Neural cell (in vitro differentiated cells): ENCODE data around the gene DRD5. TPM values are rescaled to one million over a fixed set of nuclear protein-coding genes. Genes with fewer than 3 reads are reported as not detected.

Source experiments
- H2AFZ ChIP-seq: fragments of 200-600, 300-800 bp; sonication (generic), shearing (Covaris generic); 2 replicates; pipeline ENCODE4 v1.6.0; 2014; ENCODE audit warnings: low read depth, mild to moderate bottlenecking, antibody characterized with exemption, low read length, moderate library complexity
- H3F3A ChIP-seq: fragments of 200-600 bp; shearing (Covaris generic); 2 replicates; pipeline ENCODE4 v1.6.1; 2016; ENCODE audit warnings: mild to moderate bottlenecking, moderate library complexity, mixed read lengths, antibody characterized with exemption, low read length; ENCODE audit not compliant: insufficient read depth, poor library complexity, severe bottlenecking
- H3K27ac ChIP-seq: fragments of 200-600, 300-800 bp; sonication (generic), shearing (Covaris generic); 2 replicates; pipeline ENCODE4 v1.5.1; 2014; ENCODE audit warnings: mild to moderate bottlenecking, low read length, moderate library complexity
- H3K27me3 ChIP-seq: fragments of 300-800, 200-600 bp; sonication (generic), shearing (Covaris generic); 2 replicates; pipeline ENCODE4 v1.6.0; 2014; ENCODE audit warnings: mild to moderate bottlenecking, low read depth, low read length, moderate library complexity; ENCODE audit not compliant: insufficient read depth
- H3K36me3 ChIP-seq: fragments of 300-800, 200-600 bp; sonication (generic), shearing (Covaris generic); 2 replicates; pipeline ENCODE4 v1.5.1; 2014; ENCODE audit warnings: mild to moderate bottlenecking, antibody characterized with exemption, low read length, moderate library complexity; ENCODE audit not compliant: insufficient read depth
- H3K4me2 ChIP-seq: fragments of 300-800, 200-600 bp; sonication (generic), shearing (Covaris generic); 2 replicates; pipeline ENCODE4 v1.6.0; 2014; ENCODE audit warnings: mild to moderate bottlenecking, low read length
- H3K4me3 ChIP-seq: fragments of 300-800, 200-600 bp; sonication (generic), shearing (Covaris generic); 2 replicates; pipeline ENCODE4 v1.5.1; 2014; ENCODE audit warnings: mild to moderate bottlenecking, low read length, moderate library complexity
- H3K79me2 ChIP-seq: fragments of 200-600 bp; shearing (Covaris generic); replicated peaks from 2 replicates; pipeline ENCODE4 v1.6.0; 2014; ENCODE audit warnings: mild to moderate bottlenecking, low read length, moderate library complexity; ENCODE audit not compliant: insufficient read depth
- H3K9ac ChIP-seq: fragments of 300-800, 200-600 bp; sonication (generic), shearing (Covaris generic); 2 replicates; pipeline ENCODE4 v1.6.1; 2016; ENCODE audit warnings: mild to moderate bottlenecking, low read length, mixed read lengths
- H3K9me2 ChIP-seq: fragments of 200-600 bp; shearing (Covaris generic); 2 replicates; pipeline ENCODE4 v1.6.1; 2016; ENCODE audit warnings: mild to moderate bottlenecking, low read length, mixed read lengths; ENCODE audit not compliant: insufficient read depth
- H3K9me3 ChIP-seq: fragments of 200-600, 300-800 bp; sonication (generic), shearing (Covaris generic); 2 replicates; pipeline ENCODE4 v1.6.1; 2016; ENCODE audit warnings: mild to moderate bottlenecking, mixed run types, low read length, moderate library complexity, mixed read lengths
- H4K20me1 ChIP-seq: fragments of 200-600 bp; shearing (Covaris generic); 2 replicates; pipeline ENCODE4 v1.6.1; 2016; ENCODE audit warnings: mild to moderate bottlenecking, mixed run types; ENCODE audit not compliant: insufficient read depth
- EP300 ChIP-seq: fragments of 450-650 bp; conservative IDR thresholded peaks from 2 replicates; pipeline ENCODE4 v1.6.1; 2014; ENCODE audit warnings: antibody characterized with exemption, mild to moderate bottlenecking, moderate library complexity; ENCODE audit not compliant: poor library complexity, severe bottlenecking
- EZH2 ChIP-seq: fragments of 200-600, 300-800 bp; shearing (Covaris generic), sonication (generic); IDR thresholded peaks from 2 replicates; pipeline ENCODE4 v1.6.1; 2014; ENCODE audit warnings: antibody characterized with exemption, low read length, borderline replicate concordance, mild to moderate bottlenecking; ENCODE audit not compliant: insufficient read depth, poor library complexity, severe bottlenecking
- MXI1 ChIP-seq: fragments of 450-650 bp; conservative IDR thresholded peaks from 2 replicates; pipeline ENCODE4 v1.6.1; 2014; ENCODE audit warnings: antibody characterized with exemption, mild to moderate bottlenecking; ENCODE audit not compliant: poor library complexity, severe bottlenecking
- POLR2AphosphoS5 ChIP-seq: IDR thresholded peaks from 2 replicates; pipeline ENCODE4 v1.6.1; 2012
- RAD21 ChIP-seq: fragments of 450-650 bp; conservative IDR thresholded peaks from 2 replicates; pipeline ENCODE4 v1.6.1; 2014; ENCODE audit warnings: antibody characterized with exemption, mild to moderate bottlenecking, moderate library complexity
- SMC3 ChIP-seq: fragments of 450-650 bp; conservative IDR thresholded peaks from 2 replicates; pipeline ENCODE4 v1.6.1; 2014; ENCODE audit warnings: antibody characterized with exemption, mild to moderate bottlenecking, moderate library complexity; ENCODE audit not compliant: poor library complexity
- TAF1 ChIP-seq: IDR thresholded peaks from 2 replicates; pipeline ENCODE4 v1.6.1; 2012; ENCODE audit warnings: low read depth
- polyA plus RNA-seq: library from polyadenylated mRNA; depleted of rRNA; stranded (reverse); fragments of >200 nt; gene quantifications from 2 replicates; pipeline ENCODE4 v1.2.3, GENCODE V29; 2014
- TF ChIP-seq, protein P1 (sequence below): IDR thresholded peaks from 2 replicates; pipeline ENCODE4 v1.6.1; 2012; ENCODE audit warnings: borderline replicate concordance
- TF ChIP-seq, protein P2 (sequence below): fragments of 450-650 bp; IDR thresholded peaks from 2 replicates; pipeline ENCODE4 v1.5.1; 2014; ENCODE audit warnings: antibody characterized with exemption, mild to moderate bottlenecking, moderate library complexity; ENCODE audit not compliant: poor library complexity, severe bottlenecking

Gene DRD5
- polyA plus RNA-seq, 1 donor from 2014 or later: 0.33 TPM

DNA sequence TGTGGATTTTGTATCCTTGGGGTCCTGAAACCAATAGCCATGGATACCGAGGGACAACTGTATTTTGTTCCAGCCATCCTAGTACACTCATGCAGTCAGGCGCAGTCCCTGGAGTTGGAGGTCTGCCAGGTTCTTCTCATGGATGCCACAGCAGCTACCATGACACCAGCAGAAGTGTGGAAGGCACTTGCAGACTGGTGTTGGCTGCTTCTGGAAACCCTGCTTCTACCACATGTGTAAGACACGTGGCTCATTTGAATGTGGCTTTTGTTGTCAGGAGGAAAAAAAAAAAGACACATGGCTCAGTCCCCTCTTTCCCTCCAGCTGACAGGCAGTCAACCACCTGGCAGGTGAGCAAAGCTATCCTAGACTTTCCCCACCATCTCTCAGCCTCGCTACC lies 19.4 kb downstream of the DRD5 start:
- no peaks in the 10 kb centered on the region for H3K36me3 ChIP-seq
- H3K79me2 ChIP-seq: no peaks in the 10 kb centered on the region

DNA sequence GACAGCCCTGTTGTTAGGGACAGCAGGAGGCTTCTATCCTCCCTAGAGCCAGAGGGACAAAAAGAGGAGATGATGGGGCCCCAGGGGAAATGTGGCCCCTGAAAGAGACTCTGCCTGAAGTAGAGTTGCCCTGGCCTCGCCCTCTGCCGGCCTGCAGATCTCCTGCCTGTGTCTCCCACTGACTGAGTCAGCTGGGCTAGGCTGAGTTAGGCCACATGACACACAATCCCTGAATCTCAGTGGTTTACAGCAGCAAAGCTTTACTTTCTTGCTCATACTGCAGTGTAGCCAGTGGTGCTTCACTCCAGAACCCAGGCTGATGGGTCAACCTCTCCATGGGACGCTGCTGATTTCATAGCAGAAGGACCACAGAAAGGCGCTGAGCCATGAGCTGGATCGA lies 23.5 kb downstream of the DRD5 start:
- H3K9me3 ChIP-seq: no peaks in the 10 kb centered on the region
- H3K36me3 ChIP-seq: no peaks in the 10 kb centered on the region
- H3K27me3 ChIP-seq: no peaks in the 10 kb centered on the region
- H3K4me2 ChIP-seq: no peak overlapping the region
- H4K20me1 ChIP-seq: no peaks in the 10 kb centered on the region
- TF ChIP-seq EZH2 (no peak), RAD21 (no peak), SMC3 (no peak), MXI1 (no peak), EP300 (no peak), POLR2AphosphoS5 (no peak), TAF1 (no peak)
- TF ChIP-seq, protein P1, sequence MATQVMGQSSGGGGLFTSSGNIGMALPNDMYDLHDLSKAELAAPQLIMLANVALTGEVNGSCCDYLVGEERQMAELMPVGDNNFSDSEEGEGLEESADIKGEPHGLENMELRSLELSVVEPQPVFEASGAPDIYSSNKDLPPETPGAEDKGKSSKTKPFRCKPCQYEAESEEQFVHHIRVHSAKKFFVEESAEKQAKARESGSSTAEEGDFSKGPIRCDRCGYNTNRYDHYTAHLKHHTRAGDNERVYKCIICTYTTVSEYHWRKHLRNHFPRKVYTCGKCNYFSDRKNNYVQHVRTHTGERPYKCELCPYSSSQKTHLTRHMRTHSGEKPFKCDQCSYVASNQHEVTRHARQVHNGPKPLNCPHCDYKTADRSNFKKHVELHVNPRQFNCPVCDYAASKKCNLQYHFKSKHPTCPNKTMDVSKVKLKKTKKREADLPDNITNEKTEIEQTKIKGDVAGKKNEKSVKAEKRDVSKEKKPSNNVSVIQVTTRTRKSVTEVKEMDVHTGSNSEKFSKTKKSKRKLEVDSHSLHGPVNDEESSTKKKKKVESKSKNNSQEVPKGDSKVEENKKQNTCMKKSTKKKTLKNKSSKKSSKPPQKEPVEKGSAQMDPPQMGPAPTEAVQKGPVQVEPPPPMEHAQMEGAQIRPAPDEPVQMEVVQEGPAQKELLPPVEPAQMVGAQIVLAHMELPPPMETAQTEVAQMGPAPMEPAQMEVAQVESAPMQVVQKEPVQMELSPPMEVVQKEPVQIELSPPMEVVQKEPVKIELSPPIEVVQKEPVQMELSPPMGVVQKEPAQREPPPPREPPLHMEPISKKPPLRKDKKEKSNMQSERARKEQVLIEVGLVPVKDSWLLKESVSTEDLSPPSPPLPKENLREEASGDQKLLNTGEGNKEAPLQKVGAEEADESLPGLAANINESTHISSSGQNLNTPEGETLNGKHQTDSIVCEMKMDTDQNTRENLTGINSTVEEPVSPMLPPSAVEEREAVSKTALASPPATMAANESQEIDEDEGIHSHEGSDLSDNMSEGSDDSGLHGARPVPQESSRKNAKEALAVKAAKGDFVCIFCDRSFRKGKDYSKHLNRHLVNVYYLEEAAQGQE: no peak
- TF ChIP-seq, protein P2, sequence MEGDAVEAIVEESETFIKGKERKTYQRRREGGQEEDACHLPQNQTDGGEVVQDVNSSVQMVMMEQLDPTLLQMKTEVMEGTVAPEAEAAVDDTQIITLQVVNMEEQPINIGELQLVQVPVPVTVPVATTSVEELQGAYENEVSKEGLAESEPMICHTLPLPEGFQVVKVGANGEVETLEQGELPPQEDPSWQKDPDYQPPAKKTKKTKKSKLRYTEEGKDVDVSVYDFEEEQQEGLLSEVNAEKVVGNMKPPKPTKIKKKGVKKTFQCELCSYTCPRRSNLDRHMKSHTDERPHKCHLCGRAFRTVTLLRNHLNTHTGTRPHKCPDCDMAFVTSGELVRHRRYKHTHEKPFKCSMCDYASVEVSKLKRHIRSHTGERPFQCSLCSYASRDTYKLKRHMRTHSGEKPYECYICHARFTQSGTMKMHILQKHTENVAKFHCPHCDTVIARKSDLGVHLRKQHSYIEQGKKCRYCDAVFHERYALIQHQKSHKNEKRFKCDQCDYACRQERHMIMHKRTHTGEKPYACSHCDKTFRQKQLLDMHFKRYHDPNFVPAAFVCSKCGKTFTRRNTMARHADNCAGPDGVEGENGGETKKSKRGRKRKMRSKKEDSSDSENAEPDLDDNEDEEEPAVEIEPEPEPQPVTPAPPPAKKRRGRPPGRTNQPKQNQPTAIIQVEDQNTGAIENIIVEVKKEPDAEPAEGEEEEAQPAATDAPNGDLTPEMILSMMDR: no peak
- no peaks in the 10 kb centered on the region for H3F3A ChIP-seq
- H3K4me3 ChIP-seq: no peak overlapping the region
- H2AFZ ChIP-seq: no peak overlapping the region
- H3K9ac ChIP-seq: no peak overlapping the region
- H3K9me2 ChIP-seq: no peaks in the 10 kb centered on the region
- no peaks in the 10 kb centered on the region for H3K79me2 ChIP-seq
- no peak overlapping the region for H3K27ac ChIP-seq

More for the DNA sequence above, 19.4 kb downstream of the DRD5 start:
- Histone ChIP-seq H4K20me1 (no peaks in the 10 kb centered on the region), H2AFZ (no peak overlapping the region), H3K27me3 (no peaks in the 10 kb centered on the region), H3F3A (no peaks in the 10 kb centered on the region), H3K27ac (no peak overlapping the region), H3K9me3 (no peaks in the 10 kb centered on the region), H3K9me2 (no peaks in the 10 kb centered on the region), H3K4me3 (no peak overlapping the region), H3K9ac (no peak overlapping the region), H3K4me2 (no peak overlapping the region)
- no peak for TF ChIP-seq EP300
- TF ChIP-seq MXI1: no peak
- TF ChIP-seq POLR2AphosphoS5: no peak
- no peak for TF ChIP-seq TAF1
- TF ChIP-seq, protein P1: no peak
- no peak for TF ChIP-seq EZH2
- no peak for TF ChIP-seq RAD21
- TF ChIP-seq SMC3: no peak
- TF ChIP-seq, protein P2: no peak
